Immature natural killer cell (primary cell): ENCODE measurements around the gene GDF7. TPM values are rescaled to one million over a fixed set of nuclear protein-coding genes. Genes with fewer than 3 reads are reported as not detected.
A peak's percentile ranks its signal among the peaks of the same experiment; 100 is the strongest.

Experiments
- DNase-seq, 3 donors: peaks; one replicate each; pipeline ENCODE4 v3.0.0; 2022; ENCODE audit warnings: mixed read lengths in 1 of 3
- H3K27ac Mint-ChIP-seq, 6 donors: one replicate each; pipeline ENCODE4 v1.8.0; 2020; ENCODE audit warnings: mixed read lengths in 6 of 6, mild to moderate bottlenecking in 5 of 6, inconsistent platforms in 4 of 6, moderate library complexity in 3 of 6
- H3K27me3 Mint-ChIP-seq, 3 donors: one replicate each; pipeline ENCODE4 v1.8.0; 2020 to 2021; ENCODE audit warnings: low read depth in 3 of 3, mild to moderate bottlenecking in 3 of 3, mixed read lengths in 3 of 3, moderate library complexity in 3 of 3, inconsistent platforms in 1 of 3
- H3K36me3 Mint-ChIP-seq, 3 donors: one replicate each; pipeline ENCODE4 v1.8.0; 2020; ENCODE audit warnings: mixed read lengths in 3 of 3, inconsistent platforms in 2 of 3, mild to moderate bottlenecking in 2 of 3
- H3K4me1 Mint-ChIP-seq, 2 donors: one replicate each; pipeline ENCODE4 v1.8.0; 2020; ENCODE audit warnings: inconsistent platforms in 2 of 2, mild to moderate bottlenecking in 2 of 2, mixed read lengths in 2 of 2, moderate library complexity in 1 of 2
- H3K4me3 Mint-ChIP-seq, 5 donors: one replicate each; pipeline ENCODE4 v1.8.0; 2020; ENCODE audit warnings: mild to moderate bottlenecking in 5 of 5, mixed read lengths in 5 of 5, inconsistent platforms in 3 of 5, moderate library complexity in 3 of 5
- H3K9me3 Mint-ChIP-seq, 6 donors: one replicate each; pipeline ENCODE4 v1.8.0; 2020; ENCODE audit warnings: mild to moderate bottlenecking in 6 of 6, mixed read lengths in 6 of 6, inconsistent platforms in 4 of 6, moderate library complexity in 3 of 6
- polyA plus RNA-seq, 3 donors: library from polyadenylated mRNA; unstranded; fragments of 300-500 nt; fragmentation: Illumina TruSeq; gene quantifications; one replicate each; pipeline ENCODE4 v1.2.3, GENCODE V29; 2021

GDF7 gene
- polyA plus RNA-seq, 3 donors from 2014 or later: not detected

DNA sequence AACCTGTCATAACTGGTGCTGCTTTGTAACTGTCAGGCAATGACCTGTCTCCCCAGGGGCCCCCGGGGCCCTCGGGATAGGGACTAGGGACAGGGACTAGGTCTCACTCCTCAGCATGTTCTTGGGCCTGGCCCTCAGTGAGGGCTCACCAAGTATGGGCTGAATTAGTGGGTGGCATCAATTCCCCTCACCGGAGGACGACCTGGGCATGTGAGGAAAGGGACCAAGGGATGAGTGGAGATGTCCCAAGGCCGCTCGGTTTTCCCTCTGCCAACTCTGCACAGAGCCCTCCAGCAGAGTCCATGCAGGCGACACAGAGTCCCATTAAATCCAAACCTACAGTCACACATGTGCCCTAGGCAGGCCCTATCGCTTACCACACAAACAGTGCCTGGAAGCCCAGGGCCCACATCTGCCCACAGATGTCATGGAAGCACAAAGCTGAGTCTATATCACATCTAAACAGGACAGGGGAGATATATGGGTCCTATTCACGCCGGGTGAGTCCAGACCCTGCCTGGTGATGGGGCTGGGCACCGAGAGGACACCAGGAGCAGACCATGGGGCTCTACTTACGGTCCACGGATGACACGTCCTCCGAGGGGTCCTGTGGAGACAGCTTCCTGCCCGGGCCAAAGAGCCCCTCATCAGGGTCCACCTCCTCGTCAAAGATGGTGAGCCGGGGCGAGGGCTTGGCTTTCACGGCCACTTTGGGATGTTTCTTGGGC, 42.6 kb upstream of the GDF7 start:
- Mint-ChIP-seq H3K4me1 (peaks cover 0 to 1% of the 10 kb centered on the region in 2 donors), H3K36me3 (peaks cover 7 to 36% (median 16%) of the 10 kb centered on the region in 3 donors)

DNA sequence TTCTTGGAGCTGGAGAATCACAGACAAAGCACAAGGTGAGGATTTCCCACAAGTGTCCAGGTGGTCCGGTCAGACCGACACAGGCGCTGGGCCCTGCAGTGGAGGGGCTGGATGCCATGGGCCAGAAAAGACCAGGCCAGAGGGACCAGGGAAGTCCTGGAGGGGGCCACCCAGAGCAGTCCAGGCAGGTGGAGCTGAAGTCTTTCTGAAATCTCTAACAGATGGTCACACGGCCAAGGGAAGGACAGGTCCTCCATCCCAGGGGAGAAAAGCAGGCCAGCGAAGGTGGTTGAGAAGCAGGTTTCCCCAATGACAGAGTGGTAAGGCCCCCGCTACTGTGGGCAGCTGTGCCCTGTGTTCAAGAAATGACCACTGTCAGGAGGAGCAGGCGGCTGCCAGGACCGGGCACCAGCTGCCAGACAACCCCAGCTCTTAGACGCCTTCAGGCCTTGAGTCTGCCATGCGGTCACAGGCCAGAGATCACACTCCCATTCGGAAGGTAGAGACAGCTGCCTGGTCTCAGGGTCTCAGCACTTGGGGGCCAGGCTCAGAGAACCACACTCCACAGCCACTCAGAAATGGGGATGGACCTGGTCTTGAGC, 42.0 kb upstream of the GDF7 start:
- DNase-seq: no peak

More for the DNA sequence above, 42.6 kb upstream of the GDF7 start:
- no peak for DNase-seq
- H3K9me3 Mint-ChIP-seq: no peaks in the 10 kb centered on the region
- H3K4me3 Mint-ChIP-seq: no peak overlapping the region
- no peaks in the 10 kb centered on the region for H3K27me3 Mint-ChIP-seq
- H3K27ac Mint-ChIP-seq: no peak overlapping the region

DNA sequence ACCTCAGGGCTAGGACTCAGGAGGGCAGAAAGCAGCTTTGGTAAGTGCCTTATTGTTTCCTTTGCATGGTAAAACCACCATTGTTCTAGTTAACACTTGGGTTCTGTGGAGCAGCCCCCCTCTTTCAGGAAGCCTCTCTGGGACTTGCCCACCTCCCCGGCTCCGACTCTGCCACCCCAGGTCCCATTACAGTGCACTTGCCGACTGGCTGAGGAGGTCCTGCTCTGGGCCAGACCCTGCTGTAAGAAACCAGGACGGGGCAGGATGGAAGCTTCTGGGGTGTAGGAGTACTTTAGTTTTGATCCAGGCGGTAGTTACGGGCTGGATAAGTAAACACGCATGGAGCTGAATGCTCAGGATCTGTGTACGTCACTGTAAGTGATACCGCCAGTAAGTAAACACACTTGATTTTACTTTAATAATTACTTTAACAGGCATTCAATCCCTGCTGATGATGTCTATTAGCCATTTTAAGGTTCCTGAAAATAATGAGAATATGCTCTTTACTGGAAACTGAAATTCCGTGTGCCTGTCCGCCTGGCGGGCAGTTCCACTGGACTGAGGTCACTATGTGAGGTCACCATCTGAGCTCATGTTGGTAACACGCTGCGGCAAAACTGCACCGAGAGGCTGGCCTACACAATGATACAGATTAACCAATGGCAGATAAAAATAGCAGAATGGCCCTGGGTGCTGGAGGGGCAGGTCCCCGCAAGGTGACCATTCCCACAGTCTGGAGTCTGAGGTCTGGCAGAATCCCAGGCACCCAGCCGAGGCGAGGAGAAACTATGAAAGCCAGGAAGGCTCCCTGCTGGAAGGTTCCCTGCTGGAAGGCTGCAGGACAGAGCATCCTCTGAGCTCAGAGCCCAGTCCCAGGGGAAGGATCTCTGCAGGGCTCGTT, 41.2 kb upstream of the GDF7 start:
- no peak overlapping the region for H3K4me3 Mint-ChIP-seq
- H3K36me3 Mint-ChIP-seq: peaks cover 1 to 26% (median 7%) of the 10 kb centered on the region in 3 donors
- H3K27ac Mint-ChIP-seq: peak overlapping the region in 1 of 6 donors; percentile 58
- H3K4me1 Mint-ChIP-seq: peaks cover 0 to 1% of the 10 kb centered on the region in 2 donors
- H3K9me3 Mint-ChIP-seq: no peaks in the 10 kb centered on the region
- no peaks in the 10 kb centered on the region for H3K27me3 Mint-ChIP-seq
- no peak for DNase-seq

More for the DNA sequence above, 42.0 kb upstream of the GDF7 start:
- Mint-ChIP-seq H3K27me3 (no peaks in the 10 kb centered on the region), H3K4me3 (no peak overlapping the region), H3K9me3 (no peaks in the 10 kb centered on the region), H3K36me3 (peaks cover 7 to 30% (median 12%) of the 10 kb centered on the region in 3 donors), H3K27ac (no peak overlapping the region), H3K4me1 (peaks cover 0 to 1% of the 10 kb centered on the region in 2 donors)

DNA sequence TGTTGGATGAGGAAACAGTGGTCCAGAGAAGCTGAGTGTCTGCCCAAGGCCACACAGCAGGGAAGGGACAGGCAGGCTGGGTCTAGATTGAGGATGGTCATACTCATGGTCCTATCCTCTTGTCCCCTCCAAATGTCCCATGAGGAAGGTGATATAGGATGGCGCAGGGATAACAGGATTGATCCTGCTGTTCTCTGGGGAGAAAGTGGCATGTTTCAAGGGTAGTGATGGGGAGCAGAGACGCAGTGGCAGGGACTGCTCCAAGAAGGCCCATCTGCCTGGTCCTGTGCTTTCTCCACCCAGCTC, 40.6 kb upstream of the GDF7 start:
- Mint-ChIP-seq H3K9me3 (no peaks in the 10 kb centered on the region), H3K27ac (peak overlapping the region in 1 of 6 donors; percentile 58), H3K36me3 (peaks cover 0 to 21% (median 4%) of the 10 kb centered on the region in 3 donors), H3K4me3 (no peak overlapping the region), H3K4me1 (peaks cover 0 to 1% of the 10 kb centered on the region in 2 donors), H3K27me3 (no peaks in the 10 kb centered on the region)
- DNase-seq: no peak

DNA sequence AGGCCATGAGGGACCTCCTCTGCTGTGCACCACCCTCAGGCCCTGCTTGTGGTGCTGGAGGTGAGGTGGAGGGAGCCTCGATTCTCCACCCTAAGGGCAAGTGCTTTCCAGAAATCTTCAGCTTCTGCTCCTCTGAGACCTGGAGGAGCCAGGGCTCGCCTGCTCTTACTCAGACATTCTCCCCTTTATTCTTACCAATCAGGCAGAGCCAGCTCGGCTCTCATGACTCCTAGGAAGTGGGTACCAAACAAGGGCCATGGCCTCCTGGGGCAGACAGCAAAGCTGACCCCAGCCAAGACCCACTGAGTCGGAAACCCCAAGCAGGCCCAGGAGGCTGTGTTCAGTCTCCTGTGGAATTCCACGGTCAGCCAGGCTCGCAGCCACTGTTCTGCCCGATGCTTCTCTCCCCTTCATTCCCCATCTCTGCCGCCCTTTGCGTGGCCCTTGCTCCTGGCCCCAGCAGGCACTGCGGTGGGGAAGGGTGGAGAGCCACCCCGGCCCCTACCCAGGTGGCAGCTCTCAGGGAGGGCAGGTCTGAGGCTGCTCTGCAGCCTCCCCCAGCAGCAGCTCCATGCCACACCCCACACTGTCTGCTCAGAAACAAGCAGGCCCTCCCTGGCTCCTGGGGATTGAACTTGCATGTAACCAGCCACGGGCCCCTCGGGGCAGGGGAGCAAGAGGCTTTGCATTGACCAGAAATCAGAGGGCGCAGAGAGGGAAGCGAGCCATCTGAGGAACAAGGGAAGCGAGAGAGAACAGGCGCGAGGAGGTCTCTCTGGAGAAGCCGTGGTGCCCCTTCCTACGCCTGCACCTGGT, 40.0 kb upstream of the GDF7 start:
- no peaks in the 10 kb centered on the region for H3K27me3 Mint-ChIP-seq
- no peak overlapping the region for H3K4me3 Mint-ChIP-seq
- H3K9me3 Mint-ChIP-seq: no peaks in the 10 kb centered on the region
- H3K36me3 Mint-ChIP-seq: peaks cover 0 to 22% (median 5%) of the 10 kb centered on the region in 3 donors
- H3K4me1 Mint-ChIP-seq: peaks cover 1 to 5% of the 10 kb centered on the region in 2 donors
- H3K27ac Mint-ChIP-seq: peak overlapping the region in 1 of 6 donors; percentile 45
- no peak for DNase-seq

DNA sequence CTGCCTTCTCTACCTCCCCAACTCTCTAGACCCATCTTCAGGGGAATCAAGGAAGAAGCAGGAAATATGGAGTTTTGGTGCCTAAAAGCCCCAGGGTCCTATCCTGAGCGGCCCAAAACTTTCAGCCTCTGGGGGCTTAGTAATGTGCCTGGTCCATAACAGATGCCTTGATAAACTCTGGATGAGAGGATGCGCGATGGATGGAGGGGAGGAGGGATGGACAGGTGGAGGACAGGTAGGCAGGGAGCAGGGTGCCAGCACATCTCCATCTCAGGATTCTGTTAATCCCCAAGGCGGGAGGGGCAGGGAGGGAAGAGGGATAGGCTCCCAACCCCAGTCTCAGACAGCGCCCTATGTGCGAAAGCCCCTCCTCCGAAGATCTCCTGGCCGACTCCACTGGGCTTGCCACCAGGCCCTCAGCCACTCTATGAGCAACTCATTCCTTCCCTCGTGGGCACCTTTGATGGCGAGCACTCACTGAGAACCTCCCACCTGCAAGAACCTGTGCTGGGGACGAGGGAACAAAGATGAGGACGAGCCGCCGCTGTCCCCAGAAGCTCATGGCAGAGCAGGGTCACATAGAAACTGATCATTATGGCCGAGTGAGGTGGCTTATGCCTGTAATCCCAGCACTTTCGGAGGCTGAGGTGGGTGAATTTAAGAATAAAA, 39.1 kb upstream of the GDF7 start:
- Mint-ChIP-seq H3K27me3 (no peaks in the 10 kb centered on the region), H3K4me3 (no peak overlapping the region), H3K36me3 (peaks cover 0 to 22% (median 7%) of the 10 kb centered on the region in 3 donors), H3K27ac (no peak overlapping the region), H3K9me3 (no peaks in the 10 kb centered on the region), H3K4me1 (peaks cover 1 to 7% of the 10 kb centered on the region in 2 donors)
- DNase-seq: no peak

DNA sequence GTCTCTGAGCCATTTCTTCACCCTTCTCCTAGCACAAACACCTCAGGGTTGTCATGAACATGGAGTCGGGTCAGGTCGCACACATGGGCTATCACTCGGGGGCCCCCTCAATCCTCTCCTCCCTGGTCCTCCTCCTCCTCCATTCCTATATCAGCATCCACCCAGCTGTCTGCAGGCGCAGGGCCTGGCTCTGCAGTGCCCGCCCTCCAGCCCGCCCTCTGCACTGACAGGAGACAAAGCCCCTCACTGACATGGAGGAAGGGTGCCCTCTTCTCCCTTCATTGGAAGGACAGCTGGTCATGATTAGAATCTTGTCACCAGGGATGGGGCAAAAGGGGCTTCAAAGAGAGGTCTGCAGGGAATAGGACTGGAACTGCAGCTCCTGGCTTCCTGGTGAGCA, 37.8 kb upstream of the GDF7 start:
- H3K4me3 Mint-ChIP-seq: no peak overlapping the region
- H3K27ac Mint-ChIP-seq: peak overlapping the region in 1 of 6 donors; percentile 20
- H3K4me1 Mint-ChIP-seq: peaks cover 7 to 11% of the 10 kb centered on the region in 2 donors
- peaks cover 0 to 17% (median 7%) of the 10 kb centered on the region in 3 donors for H3K36me3 Mint-ChIP-seq
- H3K9me3 Mint-ChIP-seq: no peaks in the 10 kb centered on the region
- H3K27me3 Mint-ChIP-seq: peaks cover 0 to 2% (median 0%) of the 10 kb centered on the region in 3 donors
- no peak for DNase-seq

DNA sequence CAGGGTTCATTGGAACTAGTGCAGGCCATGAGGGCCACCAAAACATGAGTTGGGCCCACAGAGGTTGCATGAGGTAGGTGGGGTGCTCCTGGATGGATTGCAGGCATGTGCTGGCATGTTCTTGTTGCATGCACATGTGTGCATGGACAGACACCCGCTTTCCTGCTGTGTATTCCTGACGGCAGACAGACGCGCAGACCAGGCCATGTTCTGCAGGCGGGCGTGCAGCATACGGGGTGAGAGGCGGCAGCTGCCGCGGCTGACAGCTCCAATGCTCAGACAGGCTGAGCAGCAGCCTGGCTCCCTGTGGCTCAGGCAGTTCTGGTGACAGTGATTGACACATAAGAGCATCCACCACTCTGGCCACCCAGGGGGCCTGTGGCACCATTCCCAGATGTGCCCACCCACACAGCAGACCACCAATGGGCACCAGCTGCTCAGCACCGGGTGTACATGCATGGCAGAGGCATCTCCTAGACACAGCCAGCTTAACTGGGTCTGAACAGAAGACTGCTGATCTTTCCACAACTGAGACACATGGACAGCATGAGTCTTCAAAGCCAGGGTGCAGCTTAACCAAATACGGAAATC, 37.3 kb upstream of the GDF7 start:
- Mint-ChIP-seq H3K27ac (no peak overlapping the region), H3K9me3 (no peaks in the 10 kb centered on the region), H3K4me3 (no peak overlapping the region), H3K27me3 (peaks cover 0 to 2% (median 0%) of the 10 kb centered on the region in 3 donors), H3K4me1 (peaks cover 8 to 11% of the 10 kb centered on the region in 2 donors), H3K36me3 (peaks cover 0 to 12% (median 7%) of the 10 kb centered on the region in 3 donors)
- DNase-seq: no peak

DNA sequence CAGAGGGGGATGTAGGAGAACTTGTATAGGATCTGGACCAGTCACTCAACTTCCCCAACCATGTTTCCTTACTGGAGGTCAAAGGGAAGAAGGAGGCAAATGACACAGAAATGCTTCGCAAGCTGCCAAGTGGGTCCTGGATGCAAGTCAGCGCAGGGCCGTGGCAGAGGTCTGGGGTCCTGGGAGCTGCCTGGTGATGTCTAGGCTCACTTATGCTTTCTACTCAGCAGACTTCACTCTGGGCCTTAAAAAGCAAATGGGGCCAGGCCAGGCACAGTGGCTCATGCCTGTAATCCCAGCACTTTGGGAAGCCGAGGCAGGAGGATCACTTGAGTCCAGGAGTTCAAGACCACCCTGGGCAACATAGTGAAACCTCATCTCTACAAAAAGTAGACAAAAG, 36.0 kb upstream of the GDF7 start:
- peaks cover 0 to 2% (median 0%) of the 10 kb centered on the region in 3 donors for H3K27me3 Mint-ChIP-seq
- no peak overlapping the region for H3K27ac Mint-ChIP-seq
- no peaks in the 10 kb centered on the region for H3K9me3 Mint-ChIP-seq
- no peak overlapping the region for H3K4me3 Mint-ChIP-seq
- DNase-seq: no peak
- peaks cover 8 to 21% of the 10 kb centered on the region in 2 donors for H3K4me1 Mint-ChIP-seq
- peaks cover 5 to 19% (median 7%) of the 10 kb centered on the region in 3 donors for H3K36me3 Mint-ChIP-seq

DNA sequence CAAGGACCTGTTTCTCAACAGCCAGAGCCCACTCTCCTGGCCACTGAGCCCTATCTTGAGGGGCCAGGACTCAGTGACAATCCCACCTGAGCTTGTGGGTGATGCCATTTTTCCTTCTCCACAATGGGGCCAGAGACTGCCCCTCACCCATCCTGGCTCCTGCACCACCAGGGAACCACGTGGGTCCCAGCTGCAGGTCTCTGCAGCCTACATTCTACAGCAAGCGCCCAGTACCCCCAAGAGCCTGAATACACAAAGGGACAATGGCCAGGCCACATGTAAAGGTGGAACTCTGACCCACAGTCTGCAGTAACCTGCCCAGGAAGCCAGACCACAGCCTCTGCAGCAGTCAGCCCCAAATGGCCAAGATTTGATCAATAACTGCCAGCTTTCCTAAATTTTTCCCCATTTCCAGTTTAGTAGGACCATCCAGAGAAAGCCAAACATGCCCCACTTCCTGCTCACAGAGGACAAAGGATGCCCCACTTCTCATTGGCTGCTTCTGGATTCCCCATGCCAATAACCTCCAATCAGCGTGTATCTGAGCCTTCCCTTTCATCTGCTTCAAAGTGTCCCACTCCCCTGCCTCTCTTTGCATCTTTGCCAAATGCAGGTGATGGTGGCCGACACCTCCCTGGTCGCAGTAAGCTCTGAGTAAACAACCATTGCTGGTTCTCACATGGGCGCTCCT, 35.2 kb upstream of the GDF7 start:
- Mint-ChIP-seq H3K4me3 (no peak overlapping the region), H3K9me3 (no peaks in the 10 kb centered on the region), H3K36me3 (peaks cover 5 to 19% (median 7%) of the 10 kb centered on the region in 3 donors), H3K27me3 (peaks cover 0 to 2% (median 0%) of the 10 kb centered on the region in 3 donors), H3K4me1 (peaks cover 8 to 23% of the 10 kb centered on the region in 2 donors), H3K27ac (peak overlapping the region in 4 of 6 donors; percentile 27 to 49 (median 36))
- no peak for DNase-seq

DNA sequence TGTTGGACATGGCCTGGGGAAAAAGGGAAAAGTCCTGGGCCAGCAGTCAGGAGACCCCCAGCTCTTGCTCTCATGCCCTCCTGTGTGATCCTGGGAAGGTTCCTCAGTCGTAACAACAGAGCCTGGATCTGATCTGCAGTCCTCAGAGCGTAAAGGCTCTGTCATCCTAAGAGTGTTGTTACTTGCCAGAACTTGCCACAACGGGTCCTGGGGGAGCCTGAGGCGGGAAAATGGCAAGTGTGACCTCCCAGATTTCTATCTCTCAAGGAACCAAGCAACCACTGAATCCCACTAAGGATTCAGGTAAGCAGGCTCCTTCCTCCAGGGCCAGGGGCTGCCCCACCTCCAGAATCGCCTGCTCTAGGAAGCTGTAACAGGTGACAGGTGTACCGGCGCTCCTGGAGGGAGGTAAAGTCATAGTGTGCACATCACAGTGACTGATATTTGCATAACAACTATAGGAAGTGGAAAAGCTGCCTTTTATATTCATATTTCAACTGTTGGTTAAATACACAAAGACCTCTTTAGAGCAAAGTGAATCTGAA, 34.4 kb upstream of the GDF7 start:
- Mint-ChIP-seq H3K27ac (no peak overlapping the region), H3K36me3 (peaks cover 5 to 19% (median 7%) of the 10 kb centered on the region in 3 donors), H3K4me3 (no peak overlapping the region), H3K4me1 (peaks cover 8 to 23% of the 10 kb centered on the region in 2 donors), H3K27me3 (peaks cover 0 to 2% (median 0%) of the 10 kb centered on the region in 3 donors), H3K9me3 (no peaks in the 10 kb centered on the region)
- no peak for DNase-seq

DNA sequence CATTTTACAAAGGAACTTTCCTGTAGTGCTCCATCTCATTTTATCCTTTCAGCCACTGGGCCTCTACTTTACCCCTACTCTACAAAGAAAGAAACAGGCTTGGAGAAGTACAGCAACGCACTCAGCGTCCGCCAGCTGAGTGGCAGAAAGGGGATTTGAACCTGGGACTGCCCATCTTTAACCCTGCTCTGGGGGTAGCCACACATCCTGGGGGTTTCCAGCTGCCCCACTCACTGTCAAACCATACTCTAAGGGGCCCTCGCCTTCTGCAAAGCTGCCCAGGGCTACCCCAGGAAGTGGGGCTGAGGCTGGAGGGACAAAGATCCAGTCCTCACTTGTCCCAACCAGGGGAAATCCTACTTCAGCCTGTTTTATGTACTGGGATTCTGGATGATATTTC, 33.9 kb upstream of the GDF7 start:
- Mint-ChIP-seq H3K4me3 (no peak overlapping the region), H3K27ac (peak overlapping the region in 1 of 6 donors; percentile 76)
- no peak for DNase-seq

More for the DNA sequence above, 33.9 kb upstream of the GDF7 start:
- peaks cover 8 to 23% of the 10 kb centered on the region in 2 donors for H3K4me1 Mint-ChIP-seq
- H3K27me3 Mint-ChIP-seq: peaks cover 0 to 2% (median 0%) of the 10 kb centered on the region in 3 donors
- peaks cover 5 to 19% (median 7%) of the 10 kb centered on the region in 3 donors for H3K36me3 Mint-ChIP-seq
- H3K9me3 Mint-ChIP-seq: no peaks in the 10 kb centered on the region
